Activated T-cell treated with anti-CD3 and anti-CD28 coated beads, Interleukin-2, amount 50 U/mL, for 4 hours (primary cell): Measurements from ENCODE around the gene NGEF. TPM values are rescaled to one million over a fixed set of nuclear protein-coding genes. Genes with fewer than 3 reads are reported as not detected.
A peak's percentile ranks its signal among the peaks of the same experiment; 100 is the strongest.

ENCODE experiments used
- ATAC-seq, 2 donors: fragments of 200-7000 bp; cut with Tn5 transposase; one replicate each; pipeline ENCODE4 v1.10.0; 2021
- DNase-seq: peaks from one replicate; pipeline ENCODE4 v3.0.0-alpha.2; 2020
- H3K27me3 Mint-ChIP-seq: one replicate; pipeline ENCODE4 v1.8.0; 2021; ENCODE audit warnings: low read depth, mixed read lengths
- H3K36me3 Mint-ChIP-seq: one replicate; pipeline ENCODE4 v1.8.0; 2022; ENCODE audit warnings: mixed read lengths; ENCODE audit not compliant: insufficient read depth
- H3K4me1 Mint-ChIP-seq: one replicate; pipeline ENCODE4 v1.8.0; 2021; ENCODE audit warnings: low read depth, mixed read lengths
- H3K4me3 Mint-ChIP-seq: one replicate; pipeline ENCODE4 v1.8.0; 2021; ENCODE audit warnings: mild to moderate bottlenecking, moderate library complexity, mixed read lengths
- H3K9me3 Mint-ChIP-seq: one replicate; pipeline ENCODE4 v1.8.0; 2021; ENCODE audit warnings: mixed read lengths
- total RNA-seq, 3 donors: library from RNA; stranded (reverse); gene quantifications; one replicate each; pipeline ENCODE4 v1.2.1, GENCODE V29; 2021

NGEF gene
- total RNA-seq, 3 donors from 2014 or later = 0.11 to 0.94 (median 0.37) TPM

- no peak overlapping the region for H3K4me3 Mint-ChIP-seq
- no peak for DNase-seq
- H3K9me3 Mint-ChIP-seq = no peaks in the 10 kb centered on the region
- no peak for ATAC-seq
- no peaks in the 10 kb centered on the region for H3K27me3 Mint-ChIP-seq
- H3K36me3 Mint-ChIP-seq = peaks cover 53% of the 10 kb centered on the region
- peaks cover 10% of the 10 kb centered on the region for H3K4me1 Mint-ChIP-seq
Observed at GRCh38 chr2:232843834-232844233, 169.2 kb downstream of the NGEF start.

- ATAC-seq = no peak
- H3K27me3 Mint-ChIP-seq = no peaks in the 10 kb centered on the region
- H3K9me3 Mint-ChIP-seq = no peaks in the 10 kb centered on the region
- no peak for DNase-seq
- peaks cover 44% of the 10 kb centered on the region for H3K36me3 Mint-ChIP-seq
- H3K4me3 Mint-ChIP-seq = no peak overlapping the region
- H3K4me1 Mint-ChIP-seq = peaks cover 21% of the 10 kb centered on the region
Observed at GRCh38 chr2:232842689-232843088, 170.4 kb downstream of the NGEF start.

GRCh38 chr2:232839411-232840079 is 173.5 kb downstream of the NGEF start:
- ATAC-seq (no peak), DNase-seq (no peak)
- Mint-ChIP-seq H3K4me3 (no peak overlapping the region), H3K9me3 (no peaks in the 10 kb centered on the region), H3K27me3 (no peaks in the 10 kb centered on the region), H3K4me1 (peaks cover 31% of the 10 kb centered on the region), H3K36me3 (peaks cover 50% of the 10 kb centered on the region)

GRCh38 chr2:232838406-232838874 is 174.6 kb downstream of the NGEF start:
- Mint-ChIP-seq H3K4me3 (no peak overlapping the region), H3K9me3 (no peaks in the 10 kb centered on the region), H3K27me3 (no peaks in the 10 kb centered on the region), H3K4me1 (peaks cover 31% of the 10 kb centered on the region), H3K36me3 (peaks cover 50% of the 10 kb centered on the region)
- ATAC-seq (peak; percentile 83 to 86), DNase-seq (peak; percentile 55)

- Mint-ChIP-seq H3K36me3 (peaks cover 52% of the 10 kb centered on the region), H3K27me3 (no peaks in the 10 kb centered on the region), H3K9me3 (no peaks in the 10 kb centered on the region), H3K4me3 (no peak overlapping the region), H3K4me1 (peaks cover 33% of the 10 kb centered on the region)
- DNase-seq (no peak), ATAC-seq (no peak)
Observed at GRCh38 chr2:232836934-232837333, 176.1 kb downstream of the NGEF start.

GRCh38 chr2:232835687-232836208 is 177.3 kb downstream of the NGEF start:
- ATAC-seq (no peak), DNase-seq (no peak)
- H3K4me1 Mint-ChIP-seq = peaks cover 33% of the 10 kb centered on the region
- no peaks in the 10 kb centered on the region for H3K9me3 Mint-ChIP-seq
- H3K4me3 Mint-ChIP-seq = no peak overlapping the region
- H3K27me3 Mint-ChIP-seq = no peaks in the 10 kb centered on the region
- peaks cover 61% of the 10 kb centered on the region for H3K36me3 Mint-ChIP-seq

- no peaks in the 10 kb centered on the region for H3K27me3 Mint-ChIP-seq
- no peak for ATAC-seq
- peaks cover 23% of the 10 kb centered on the region for H3K4me1 Mint-ChIP-seq
- peaks cover 50% of the 10 kb centered on the region for H3K36me3 Mint-ChIP-seq
- no peak for DNase-seq
- no peak overlapping the region for H3K4me3 Mint-ChIP-seq
- H3K9me3 Mint-ChIP-seq = no peaks in the 10 kb centered on the region
Observed at GRCh38 chr2:232833830-232834229, 179.2 kb downstream of the NGEF start.

GRCh38 chr2:232831496-232831895 is 181.6 kb downstream of the NGEF start:
- no peak overlapping the region for H3K4me3 Mint-ChIP-seq
- no peaks in the 10 kb centered on the region for H3K27me3 Mint-ChIP-seq
- H3K4me1 Mint-ChIP-seq = peaks cover 6% of the 10 kb centered on the region
- ATAC-seq = no peak
- no peak for DNase-seq
- H3K9me3 Mint-ChIP-seq = no peaks in the 10 kb centered on the region
- H3K36me3 Mint-ChIP-seq = peaks cover 53% of the 10 kb centered on the region

- Mint-ChIP-seq H3K36me3 (peaks cover 58% of the 10 kb centered on the region), H3K4me3 (no peak overlapping the region), H3K9me3 (peaks cover 4% of the 10 kb centered on the region), H3K27me3 (no peaks in the 10 kb centered on the region), H3K4me1 (peaks cover 6% of the 10 kb centered on the region)
- ATAC-seq = no peak
- no peak for DNase-seq
Observed at GRCh38 chr2:232829988-232830387, 183.1 kb downstream of the NGEF start.

Other genes with a start within 250 kb of the NGEF start
- gene KCNJ13, start 236.7 kb downstream of the NGEF start, total RNA-seq = not detected
- gene SNORC, start 143.0 kb downstream of the NGEF start, total RNA-seq = 1 to 10 TPM; 1.2 to 1.7 (median 1.4) TPM
- gene NEU2, start 19.4 kb upstream of the NGEF start, total RNA-seq = not detected
- 10 to 100 TPM; 31.2 to 35.5 (median 31.7) TPM for gene INPP5D, start 47.1 kb upstream of the NGEF start, total RNA-seq
- 10 to 100 TPM; 36.2 to 37.8 (median 36.9) TPM for gene ATG16L1, start 238.4 kb upstream of the NGEF start, total RNA-seq